ENCODE data around the gene SH3BP2.

Gene SH3BP2

DNA sequence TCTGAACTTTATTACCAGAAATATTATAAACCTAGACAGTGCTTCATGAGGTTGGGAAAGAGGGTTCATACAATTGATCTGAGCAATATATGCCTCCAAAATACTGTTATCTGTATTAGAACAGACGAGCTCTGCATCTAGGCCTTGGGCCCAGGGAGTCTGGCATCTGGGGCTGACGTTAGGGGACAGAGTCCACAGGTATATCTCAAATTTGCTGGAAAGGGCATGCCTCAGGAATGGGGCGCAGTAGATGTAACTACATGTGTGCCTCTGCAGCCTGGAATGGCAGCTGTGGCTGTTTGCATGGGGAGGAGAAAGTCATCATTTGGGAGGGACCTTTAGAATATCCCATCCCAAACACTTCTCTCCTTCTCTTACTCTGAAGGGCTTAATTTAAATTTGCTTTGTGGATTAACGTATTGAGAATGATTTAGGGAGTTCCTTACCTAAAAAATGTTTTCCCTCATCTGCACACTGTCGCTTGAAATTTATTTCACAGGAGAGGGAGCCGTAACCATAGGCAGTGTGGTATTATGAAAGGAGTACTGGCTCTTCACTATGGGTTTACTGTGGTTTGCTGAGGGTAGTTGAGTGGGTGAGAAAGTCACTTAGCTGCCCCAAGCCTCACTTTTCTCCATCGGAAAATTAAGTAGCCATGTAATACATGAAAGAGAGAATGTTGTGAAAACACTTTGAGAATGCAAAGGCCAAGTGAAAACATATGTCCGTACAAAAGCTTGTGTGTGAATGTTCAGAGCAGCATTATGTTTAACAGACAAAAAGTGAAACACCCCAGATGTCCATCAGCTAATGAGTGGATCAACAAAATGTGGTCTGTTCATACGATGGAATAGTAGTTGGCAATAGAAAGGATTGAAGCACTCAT, 56.6 kb downstream of the SH3BP2 start:
- H2AFZ ChIP-seq (ENCODE audit: low read length) = no peak overlapping the region
- H3K27me3 ChIP-seq (ENCODE audit: insufficient read depth, low read length, poor library complexity, severe bottlenecking) = no peaks in the 10 kb centered on the region
- H3K9me3 ChIP-seq (ENCODE audit: insufficient read depth, low read depth, low read length) = no peaks in the 10 kb centered on the region
- TF ChIP-seq EZH2phosphoT487 (IDR thresholded peaks at IDR 0.05; ENCODE audit: borderline replicate concordance) = no peak
- TF ChIP-seq, protein P1, sequence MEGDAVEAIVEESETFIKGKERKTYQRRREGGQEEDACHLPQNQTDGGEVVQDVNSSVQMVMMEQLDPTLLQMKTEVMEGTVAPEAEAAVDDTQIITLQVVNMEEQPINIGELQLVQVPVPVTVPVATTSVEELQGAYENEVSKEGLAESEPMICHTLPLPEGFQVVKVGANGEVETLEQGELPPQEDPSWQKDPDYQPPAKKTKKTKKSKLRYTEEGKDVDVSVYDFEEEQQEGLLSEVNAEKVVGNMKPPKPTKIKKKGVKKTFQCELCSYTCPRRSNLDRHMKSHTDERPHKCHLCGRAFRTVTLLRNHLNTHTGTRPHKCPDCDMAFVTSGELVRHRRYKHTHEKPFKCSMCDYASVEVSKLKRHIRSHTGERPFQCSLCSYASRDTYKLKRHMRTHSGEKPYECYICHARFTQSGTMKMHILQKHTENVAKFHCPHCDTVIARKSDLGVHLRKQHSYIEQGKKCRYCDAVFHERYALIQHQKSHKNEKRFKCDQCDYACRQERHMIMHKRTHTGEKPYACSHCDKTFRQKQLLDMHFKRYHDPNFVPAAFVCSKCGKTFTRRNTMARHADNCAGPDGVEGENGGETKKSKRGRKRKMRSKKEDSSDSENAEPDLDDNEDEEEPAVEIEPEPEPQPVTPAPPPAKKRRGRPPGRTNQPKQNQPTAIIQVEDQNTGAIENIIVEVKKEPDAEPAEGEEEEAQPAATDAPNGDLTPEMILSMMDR (conservative IDR thresholded peaks at IDR 0.05; ENCODE audit: low read length) = peak; percentile 25; the same call in 1 of the 2 replicates
- peaks cover 58% of the 10 kb centered on the region for H4K20me1 ChIP-seq (ENCODE audit: insufficient read depth, low read length, poor library complexity, severe bottlenecking)
- H3K4me1 ChIP-seq (ENCODE audit: insufficient read depth, low read length, poor library complexity, severe bottlenecking) = peaks cover 57% of the 10 kb centered on the region
- H3F3A ChIP-seq (ENCODE audit: low read depth) = no peaks in the 10 kb centered on the region; the same call in 1 of the 2 replicates
- H3K9ac ChIP-seq (ENCODE audit: low read depth, low read length, poor library complexity, severe bottlenecking) = no peak overlapping the region
- peaks cover 11% of the 10 kb centered on the region; the same call in 1 of the 2 replicates for H3K36me3 ChIP-seq (ENCODE audit: insufficient read depth, low read length)
- H3K9me2 ChIP-seq (replicated peaks; ENCODE audit: low read depth, low read length) = no peaks in the 10 kb centered on the region
- H3K79me2 ChIP-seq (ENCODE audit: insufficient read depth, low read length) = peaks cover 84% of the 10 kb centered on the region
- no peak overlapping the region for H3K4me3 ChIP-seq (ENCODE audit: low read length, poor library complexity, severe bottlenecking)
- peak overlapping the region; percentile 39 for H3K4me2 ChIP-seq (ENCODE audit: low read depth, low read length, poor library complexity, severe bottlenecking)

DNA sequence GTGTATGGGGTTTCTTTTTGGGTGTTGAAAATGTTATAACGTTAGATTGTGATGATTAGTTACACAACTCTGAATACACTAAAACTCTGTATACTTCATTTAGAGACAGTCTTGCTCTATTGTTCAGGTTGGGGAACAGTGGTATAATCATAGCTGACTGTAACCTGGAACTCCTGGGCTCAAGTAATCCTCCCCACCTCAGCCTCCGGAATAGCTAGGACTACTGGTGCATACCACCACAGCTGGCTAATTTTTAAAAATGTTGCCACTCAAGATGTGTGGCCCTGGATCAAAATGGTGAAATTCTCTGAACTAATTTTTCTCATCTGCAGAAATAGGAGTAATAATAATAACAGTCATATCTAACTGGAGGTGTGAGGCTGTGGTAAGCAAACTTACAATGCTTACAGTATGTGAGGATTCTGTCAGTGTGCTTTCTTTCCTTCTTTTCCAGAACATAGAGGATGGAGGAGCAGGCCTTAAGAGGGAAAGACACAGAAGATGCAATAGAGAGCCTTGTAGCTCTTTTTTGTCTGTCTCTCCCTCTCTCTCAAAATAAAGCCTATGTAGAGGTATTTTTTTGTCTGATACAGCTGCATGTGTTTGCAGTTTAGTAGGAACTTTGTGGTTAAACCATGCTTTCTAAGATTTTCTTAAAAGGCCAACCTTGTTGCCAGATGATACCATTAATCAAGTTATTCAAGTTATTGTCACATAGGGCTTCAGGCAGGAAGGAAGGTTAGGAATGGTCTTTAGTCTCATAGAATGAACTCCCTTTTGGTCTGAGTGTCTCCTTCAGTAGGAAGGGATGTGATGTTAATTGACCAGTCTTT, 58.3 kb downstream of the SH3BP2 start:
- Histone ChIP-seq H3K9me3 (ENCODE audit: insufficient read depth, low read depth, low read length) (no peaks in the 10 kb centered on the region), H4K20me1 (ENCODE audit: insufficient read depth, low read length, poor library complexity, severe bottlenecking) (peaks cover 42% of the 10 kb centered on the region), H3K36me3 (ENCODE audit: insufficient read depth, low read length) (peaks cover 16% of the 10 kb centered on the region; the same call in 1 of the 2 replicates), H3K4me1 (ENCODE audit: insufficient read depth, low read length, poor library complexity, severe bottlenecking) (peaks cover 42% of the 10 kb centered on the region), H3K4me3 (ENCODE audit: low read length, poor library complexity, severe bottlenecking) (no peak overlapping the region), H3K9ac (ENCODE audit: low read depth, low read length, poor library complexity, severe bottlenecking) (no peak overlapping the region), H3K9me2 (replicated peaks; ENCODE audit: low read depth, low read length) (no peaks in the 10 kb centered on the region), H3K79me2 (ENCODE audit: insufficient read depth, low read length) (peaks cover 84% of the 10 kb centered on the region), H3F3A (ENCODE audit: low read depth) (no peaks in the 10 kb centered on the region; the same call in 1 of the 2 replicates), H3K4me2 (ENCODE audit: low read depth, low read length, poor library complexity, severe bottlenecking) (peak overlapping the region; percentile 41), H3K27me3 (ENCODE audit: insufficient read depth, low read length, poor library complexity, severe bottlenecking) (no peaks in the 10 kb centered on the region), H2AFZ (ENCODE audit: low read length) (no peak overlapping the region)
- TF ChIP-seq EZH2phosphoT487 (IDR thresholded peaks at IDR 0.05; ENCODE audit: borderline replicate concordance) = no peak
- TF ChIP-seq, protein P1 (conservative IDR thresholded peaks at IDR 0.05; ENCODE audit: low read length) = no peak

DNA sequence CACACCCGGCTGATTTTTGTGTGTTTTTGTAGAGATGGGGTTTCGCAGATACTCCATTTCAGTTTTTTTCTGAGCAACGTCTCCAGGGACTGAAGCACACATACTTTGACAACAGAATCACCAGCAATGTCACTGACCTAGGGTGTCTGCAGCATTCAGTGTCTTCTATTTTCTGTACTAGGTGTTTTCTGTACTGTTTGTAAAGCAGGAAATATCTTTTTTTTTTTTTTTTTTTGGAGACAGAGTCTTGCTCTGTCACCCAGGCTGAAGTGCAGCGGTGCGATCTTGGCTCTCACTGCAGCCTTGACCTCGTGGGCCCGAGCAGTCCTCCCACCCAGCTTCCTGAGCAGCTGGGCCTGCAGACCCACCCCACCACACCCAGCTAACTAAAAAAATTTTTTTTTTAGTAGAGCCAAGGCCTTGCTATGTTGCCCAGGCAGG, 59.6 kb downstream of the SH3BP2 start:
- H2AFZ ChIP-seq (ENCODE audit: low read length) = no peak overlapping the region
- peaks cover 38% of the 10 kb centered on the region for H3K4me1 ChIP-seq (ENCODE audit: insufficient read depth, low read length, poor library complexity, severe bottlenecking)
- H3F3A ChIP-seq (ENCODE audit: low read depth) = no peaks in the 10 kb centered on the region; the same call in 1 of the 2 replicates
- peak overlapping the region; percentile 43 for H3K9ac ChIP-seq (ENCODE audit: low read depth, low read length, poor library complexity, severe bottlenecking)
- peak overlapping the region; percentile 64 for H3K4me2 ChIP-seq (ENCODE audit: low read depth, low read length, poor library complexity, severe bottlenecking)
- no peaks in the 10 kb centered on the region for H3K9me2 ChIP-seq (replicated peaks; ENCODE audit: low read depth, low read length)
- peak overlapping the region; percentile 36 for H3K4me3 ChIP-seq (ENCODE audit: low read length, poor library complexity, severe bottlenecking)
- H3K79me2 ChIP-seq (ENCODE audit: insufficient read depth, low read length) = peaks cover 83% of the 10 kb centered on the region
- no peaks in the 10 kb centered on the region for H3K9me3 ChIP-seq (ENCODE audit: insufficient read depth, low read depth, low read length)
- TF ChIP-seq, protein P1 (conservative IDR thresholded peaks at IDR 0.05; ENCODE audit: low read length) = no peak
- TF ChIP-seq EZH2phosphoT487 (IDR thresholded peaks at IDR 0.05; ENCODE audit: borderline replicate concordance) = no peak
- H3K36me3 ChIP-seq (ENCODE audit: insufficient read depth, low read length) = peaks cover 16% of the 10 kb centered on the region; the same call in 1 of the 2 replicates
- no peaks in the 10 kb centered on the region for H3K27me3 ChIP-seq (ENCODE audit: insufficient read depth, low read length, poor library complexity, severe bottlenecking)
- peaks cover 34% of the 10 kb centered on the region for H4K20me1 ChIP-seq (ENCODE audit: insufficient read depth, low read length, poor library complexity, severe bottlenecking)
